GM12878 (cell line): ENCODE measurements around the gene FUCA2. TPM values are rescaled to one million over a fixed set of nuclear protein-coding genes. Genes with fewer than 3 reads are reported as not detected.

ENCODE experiments used
- ATAC-seq: fragments of 200-7000 bp; cut with Tn5 transposase; 3 replicates; pipeline ENCODE4 v1.9.1; 2020; ENCODE audit warnings: mild to moderate bottlenecking, moderate library complexity
- BruUV-seq: library from RNA; stranded (reverse); fragments of 400-500 nt; replicated peaks from 2 replicates; lab custom pipeline; 2021; lab: Mats Ljungman, UMichigan
- CTCF ChIA-PET: fragments of 300-600 bp; sonication (Branson Sonifier 250); formaldehyde crosslinking; extraction: SDS; loops from one replicate; lab custom pipeline; 2021; ENCODE audit warnings: inconsistent platforms; lab: Yijun Ruan, JAX
- POLR2A ChIA-PET: fragments of 350-600 bp; formaldehyde crosslinking; extraction: SDS; loops from one replicate; lab custom pipeline; 2021; ENCODE audit warnings: inconsistent platforms; lab: Charles Lee
- RAD21 ChIA-PET: fragments of 300-600 bp; sonication (Branson Sonifier 250); formaldehyde crosslinking; loops from one replicate; lab custom pipeline; 2023; ENCODE audit warnings: antibody characterized with exemption; ENCODE audit not compliant: unreplicated experiment; lab: Charles Lee
- SMC1A ChIA-PET: fragments of 300-600 bp; sonication (Branson Sonifier 250); formaldehyde crosslinking; loops from one replicate; lab custom pipeline; 2023; ENCODE audit not compliant: unreplicated experiment, uncharacterized antibody; lab: Charles Lee
- DNase-seq: peaks from one replicate; pipeline ENCODE4 v3.0.0-alpha.2; 2011; ENCODE audit warnings: low read depth, low spot score
- FAIRE-seq: peaks from 3 replicates; lab custom pipeline; 2011; peaks lifted over from hg19 to GRCh38; lab: Jason Lieb, UNC
- H2AFZ ChIP-seq: 2 replicates; pipeline ENCODE4 v1.6.0; 2011; ENCODE audit warnings: low read depth, low read length, control low read depth; ENCODE audit not compliant: control insufficient read depth
- H3K27ac ChIP-seq: 2 replicates; pipeline ENCODE4 v1.5.1; 2011; ENCODE audit warnings: control low read depth; ENCODE audit not compliant: control insufficient read depth, insufficient read depth
- H3K27me3 ChIP-seq, 2 experiments: replicated peaks in 1 of 2; 2 replicates each; pipeline versions ENCODE4 v1.6.0 to v1.6.1; 2011; ENCODE audit warnings: low read length in 1 of 2; ENCODE audit not compliant: control insufficient read depth in 2 of 2, insufficient read depth in 2 of 2
- H3K36me3 ChIP-seq, 2 experiments: 2 replicates each; pipeline ENCODE4 v1.5.1; 2011; ENCODE audit warnings: low read length in 1 of 2; ENCODE audit not compliant: control insufficient read depth in 2 of 2, insufficient read depth in 2 of 2
- H3K4me1 ChIP-seq: 2 replicates; pipeline ENCODE4 v1.6.1; 2011; ENCODE audit warnings: mild to moderate bottlenecking, low read length, moderate library complexity, mixed read lengths; ENCODE audit not compliant: control insufficient read depth, insufficient read depth
- H3K4me2 ChIP-seq: 2 replicates; pipeline ENCODE4 v1.6.0; 2011; ENCODE audit warnings: control low read depth; ENCODE audit not compliant: control insufficient read depth, insufficient read depth
- H3K4me3 ChIP-seq: fragments of 200-600 bp; sonication (generic); 2 replicates; pipeline ENCODE4 v1.5.1; 2016
- H3K79me2 ChIP-seq: 2 replicates; pipeline ENCODE4 v1.6.0; 2011; ENCODE audit warnings: low read length; ENCODE audit not compliant: control insufficient read depth, insufficient read depth
- H3K9ac ChIP-seq: 2 replicates; pipeline ENCODE4 v1.8.0; 2011; ENCODE audit warnings: low read length, control low read depth, mixed read lengths; ENCODE audit not compliant: control insufficient read depth, insufficient read depth
- H3K9me3 ChIP-seq: replicated peaks from 3 replicates; pipeline ENCODE4 v1.5.1; 2011; ENCODE audit warnings: mild to moderate bottlenecking, low read length; ENCODE audit not compliant: control insufficient read depth, insufficient read depth
- H4K20me1 ChIP-seq: 2 replicates; pipeline ENCODE4 v1.6.0; 2011; ENCODE audit not compliant: control insufficient read depth, insufficient read depth
- CHD4 ChIP-seq: fragments of 200-600 bp; sonication (generic); IDR thresholded peaks from 2 replicates; pipeline ENCODE4 v1.6.1; 2016; ENCODE audit warnings: mild to moderate bottlenecking
- CREM ChIP-seq: IDR thresholded peaks from 2 replicates; pipeline ENCODE4 v1.6.1; 2014; ENCODE audit warnings: antibody characterized with exemption, low read depth
- ETV6 ChIP-seq, 2 experiments: fragments of 450-650 bp in 1 of 2; IDR thresholded peaks in 1 of 2; conservative IDR thresholded peaks in 1 of 2; 2 replicates each; pipeline ENCODE4 v1.6.1; 2014; ENCODE audit warnings: antibody characterized with exemption in 1 of 2, borderline replicate concordance in 1 of 2, low read depth in 1 of 2, mild to moderate bottlenecking in 1 of 2, moderate library complexity in 1 of 2
- JUND ChIP-seq: IDR thresholded peaks from 2 replicates; pipeline ENCODE4 v1.6.1; 2012; ENCODE audit warnings: low read depth, mild to moderate bottlenecking, low read length, improper control_type of control experiment, moderate library complexity
- KLF5 ChIP-seq: fragments of 450-650 bp; IDR thresholded peaks from 2 replicates; pipeline ENCODE4 v1.6.1; 2014; ENCODE audit warnings: mild to moderate bottlenecking; ENCODE audit not compliant: partially characterized antibody
- MAX ChIP-seq: IDR thresholded peaks from 2 replicates; pipeline ENCODE4 v1.6.1; 2012; ENCODE audit warnings: low read depth, low read length, improper control_type of control experiment
- MYC ChIP-seq: IDR thresholded peaks from 2 replicates; pipeline ENCODE4 v1.6.1; 2011; ENCODE audit warnings: mild to moderate bottlenecking, low read length, moderate library complexity, inconsistent platforms; ENCODE audit not compliant: insufficient read depth, insufficient replicate concordance, insufficient read length, severe bottlenecking
- NFYB ChIP-seq: IDR thresholded peaks from 2 replicates; pipeline ENCODE4 v1.6.1; 2011; ENCODE audit warnings: low read depth, mild to moderate bottlenecking, low read length, improper control_type of control experiment, moderate library complexity; ENCODE audit not compliant: insufficient read depth
- PML ChIP-seq: IDR thresholded peaks from 2 replicates; pipeline ENCODE4 v1.6.1; 2012; ENCODE audit warnings: low read length, inconsistent platforms
- POU2F2 ChIP-seq: IDR thresholded peaks from 3 replicates; pipeline ENCODE4 v1.6.1; 2011; ENCODE audit warnings: low read depth, mild to moderate bottlenecking, low read length, borderline replicate concordance
- SMARCA5 ChIP-seq: fragments of 450-650 bp; IDR thresholded peaks from 2 replicates; pipeline ENCODE4 v1.6.1; 2017; ENCODE audit warnings: mild to moderate bottlenecking
- SPI1 ChIP-seq: IDR thresholded peaks from 2 replicates; pipeline ENCODE4 v1.6.1; 2011; ENCODE audit warnings: low read depth, mild to moderate bottlenecking, low read length, moderate library complexity, borderline replicate concordance; ENCODE audit not compliant: insufficient read depth
- ZBED1 ChIP-seq: IDR thresholded peaks from 2 replicates; pipeline ENCODE4 v1.6.1; 2016; ENCODE audit warnings: borderline replicate concordance
- ZBTB4 ChIP-seq: fragments of 450-650 bp; formaldehyde crosslinking; IDR thresholded peaks from 2 replicates; pipeline ENCODE4 v1.4.0; 2022; ENCODE audit warnings: mild to moderate bottlenecking, moderate library complexity
- ZNF24 ChIP-seq: fragments of 450-650 bp; IDR thresholded peaks from 2 replicates; pipeline ENCODE4 v1.6.1; 2017; ENCODE audit warnings: antibody characterized with exemption, mild to moderate bottlenecking
- ZNF592 ChIP-seq: fragments of 450-650 bp; IDR thresholded peaks from 2 replicates; pipeline ENCODE4 v1.6.1; 2017; ENCODE audit warnings: mild to moderate bottlenecking, moderate library complexity
- WGBS: methylation state at CpG from one replicate; pipeline ENCODE4 v1.1.6; 2016; ENCODE audit warnings: low lambda C conversion rate; ENCODE audit not compliant: insufficient replicate concordance, insufficient coverage; ENCODE audit errors: missing lambda C conversion rate; 5-methylcytosine and 5-hydroxymethylcytosine counted together
- in situ Hi-C: fragments of 300-500 bp; cut with MboI; formaldehyde crosslinking; loops from 9 replicates; pipeline ENCODE4 v1.14.3; 2018; ENCODE audit warnings: mixed read lengths
- intact Hi-C: fragments of 100-400 bp; cut with micrococcal nuclease; formaldehyde crosslinking; loops from one replicate; pipeline ENCODE4 v1.14.2; 2022; ENCODE audit not compliant: unreplicated experiment
- polyA plus RNA-seq, 11 experiments: library from polyadenylated mRNA; depleted of rRNA in 4 of 11; unstranded in 6 of 11; stranded (reverse) in 5 of 11; fragments of >200 nt; fragmentation: Nextera tagmentation in 4 of 11; fragmentation: Illumina TruSeq in 1 of 11; extraction: Ambion mirVana in 4 of 11; extraction: Trizol in 1 of 11; gene quantifications; 1 replicate in 1 of 11; 2 replicates in 10 of 11; pipeline versions ENCODE4 v1.2.1 to v1.2.3, GENCODE V29; 2011 to 2016; ENCODE audit warnings: inconsistent platforms in 2 of 11, missing spikeins in 2 of 11, low read depth in 1 of 11
- total RNA-seq, 4 experiments: library from RNA; depleted of rRNA in 3 of 4; stranded (reverse); fragments of >200 nt in 3 of 4; fragmentation: Illumina TruSeq in 1 of 4; extraction: Trizol in 1 of 4; gene quantifications; 2 replicates each; pipeline versions ENCODE4 v1.2.1 to v1.2.3, GENCODE V29; 2013 to 2021

FUCA2 gene
- total and polyA plus RNA-seq, 10 of the 15 experiments (the other 5 are each of a cell fraction or from before 2014, with no cell fraction given) = 5.7 to 36.2 (median 21.5) TPM

GRCh38 chr6:143515061-143515760 is 3.7 kb upstream of the FUCA2 start:
- H3K36me3 ChIP-seq = no peaks in the 10 kb centered on the region
- no peak overlapping the region for H3K9ac ChIP-seq
- intact Hi-C loops (no loop called here), in situ Hi-C loops (no loop called here)
- TF ChIP-seq NFYB = no peak
- TF ChIP-seq MAX = no peak
- TF ChIP-seq ZNF24 = no peak
- no peak for TF ChIP-seq PML
- no peak for TF ChIP-seq SMARCA5
- TF ChIP-seq JUND = no peak
- TF ChIP-seq ZNF592 = no peak
- TF ChIP-seq MYC = no peak
- no peak for TF ChIP-seq POU2F2
- TF ChIP-seq CREM = no peak
- TF ChIP-seq KLF5 = no peak
- TF ChIP-seq SPI1 = no peak
- no peak for TF ChIP-seq ETV6 (conservative IDR thresholded peaks at IDR 0.05 in 1 of 2, IDR thresholded peaks at IDR 0.05 in 1 of 2; ENCODE audit: borderline replicate concordance in 1 of 2, low read depth in 1 of 2)
- TF ChIP-seq CHD4 = no peak
- no peak for TF ChIP-seq ZBTB4 (CRISPR knock-in tag)
- no peak for TF ChIP-seq ZBED1
- FAIRE-seq (no peak), ATAC-seq (no peak), DNase-seq (no peak)
- peaks cover 15% of the 10 kb centered on the region for H3K4me1 ChIP-seq
- no peak overlapping the region for H3K4me2 ChIP-seq
- 82% methylated on average over 12 of the region's 12 CpGs for WGBS
- ChIA-PET SMC1A (no interaction called here), RAD21 (interaction anchor here (1.1 to 1.4 kb wide), 2 partner anchors 60 to 498 kb away, joined by 3 to 5 read pairs; no protein-coding TSS in a partner anchor), POLR2A (no interaction called here), CTCF (interaction anchor here (1.1 to 5.3 kb wide), 4 partner anchors 9 to 61 kb away, joined by 3 to 44 read pairs (median 24); no protein-coding TSS in a partner anchor)
- no peaks in the 10 kb centered on the region for H4K20me1 ChIP-seq
- BruUV-seq = no TSS peak
- no peak overlapping the region for H3K4me3 ChIP-seq
- no peak overlapping the region for H2AFZ ChIP-seq
- H3K27ac ChIP-seq = no peak overlapping the region
- no peaks in the 10 kb centered on the region for H3K9me3 ChIP-seq
- no peaks in the 10 kb centered on the region for H3K27me3 ChIP-seq
- H3K79me2 ChIP-seq = peaks cover 14% of the 10 kb centered on the region
